Trophoblast cell (in vitro differentiated cells and primary cell): ENCODE measurements around the gene AK6. TPM values are rescaled to one million over a fixed set of nuclear protein-coding genes. Genes with fewer than 3 reads are reported as not detected.

Experiments
- DNase-seq, 2 donors: peaks; one replicate each; pipeline ENCODE4 v3.0.0-alpha.2; 2016
- H2AFZ ChIP-seq: 2 replicates; pipeline ENCODE4 v1.6.1; 2013; ENCODE audit warnings: low read length, moderate library complexity, mild to moderate bottlenecking; ENCODE audit not compliant: insufficient read depth, poor library complexity
- H2AK5ac ChIP-seq: 2 replicates; pipeline ENCODE4 v1.6.1; 2013; ENCODE audit warnings: mild to moderate bottlenecking, low read length
- H2BK120ac ChIP-seq: 2 replicates; pipeline ENCODE4 v1.6.1; 2013; ENCODE audit warnings: low read length, mild to moderate bottlenecking, moderate library complexity; ENCODE audit not compliant: insufficient read depth, poor library complexity
- H2BK12ac ChIP-seq: 2 replicates; pipeline ENCODE4 v1.6.1; 2013; ENCODE audit warnings: mild to moderate bottlenecking, low read length, moderate library complexity
- H2BK5ac ChIP-seq: 2 replicates; pipeline ENCODE4 v1.6.1; 2013; ENCODE audit warnings: low read length, low read depth, moderate library complexity, mild to moderate bottlenecking; ENCODE audit not compliant: poor library complexity
- H3K14ac ChIP-seq: 2 replicates; pipeline ENCODE4 v1.6.1; 2013; ENCODE audit warnings: mild to moderate bottlenecking, low read length
- H3K18ac ChIP-seq: 2 replicates; pipeline ENCODE4 v1.6.1; 2013; ENCODE audit warnings: mild to moderate bottlenecking, low read length
- H3K23ac ChIP-seq: 2 replicates; pipeline ENCODE4 v1.6.1; 2013; ENCODE audit warnings: low read length
- H3K27ac ChIP-seq: 2 replicates; pipeline ENCODE4 v1.5.1; 2013; ENCODE audit warnings: low read depth, mild to moderate bottlenecking, inconsistent platforms, low read length, moderate library complexity
- H3K27me3 ChIP-seq: 2 replicates; pipeline ENCODE4 v1.6.1; 2013; ENCODE audit warnings: inconsistent platforms, mild to moderate bottlenecking, low read length, moderate library complexity; ENCODE audit not compliant: insufficient read depth
- H3K36me3 ChIP-seq, 2 experiments: 1 replicate in 1 of 2; 2 replicates in 1 of 2; pipeline ENCODE4 v1.6.1; 2013; ENCODE audit warnings: low read length in 2 of 2, mild to moderate bottlenecking in 2 of 2, moderate library complexity in 1 of 2; ENCODE audit not compliant: insufficient read depth in 2 of 2, control insufficient read depth in 1 of 2
- H3K4ac ChIP-seq: 2 replicates; pipeline ENCODE4 v1.6.1; 2013; ENCODE audit warnings: low read depth, mild to moderate bottlenecking, low read length, moderate library complexity
- H3K4me1 ChIP-seq, 2 experiments: 1 replicate in 1 of 2; 2 replicates in 1 of 2; pipeline ENCODE4 v1.6.1; 2013; ENCODE audit warnings: low read length in 2 of 2, mild to moderate bottlenecking in 2 of 2, moderate library complexity in 1 of 2; ENCODE audit not compliant: insufficient read depth in 2 of 2, control insufficient read depth in 1 of 2
- H3K4me2 ChIP-seq: 2 replicates; pipeline ENCODE4 v1.6.1; 2013; ENCODE audit warnings: inconsistent platforms, mild to moderate bottlenecking, low read length, moderate library complexity
- H3K4me3 ChIP-seq: 2 replicates; pipeline ENCODE4 v1.5.1; 2013; ENCODE audit warnings: mild to moderate bottlenecking, low read depth, low read length, inconsistent platforms
- H3K79me1 ChIP-seq: one replicate; pipeline ENCODE4 v1.6.1; 2013; ENCODE audit warnings: low read length
- H3K79me2 ChIP-seq: 2 replicates; pipeline ENCODE4 v1.6.1; 2013; ENCODE audit warnings: low read length, mild to moderate bottlenecking; ENCODE audit not compliant: control insufficient read depth, insufficient read depth, poor library complexity
- H3K9ac ChIP-seq: 2 replicates; pipeline ENCODE4 v1.6.1; 2013; ENCODE audit warnings: mild to moderate bottlenecking, low read length
- H3K9me3 ChIP-seq: 2 replicates; pipeline ENCODE4 v1.6.1; 2013; ENCODE audit warnings: low read depth, mild to moderate bottlenecking, control low read depth, inconsistent platforms, low read length; ENCODE audit not compliant: insufficient read depth
- H4K12ac ChIP-seq: 2 replicates; pipeline ENCODE4 v1.6.1; 2013; ENCODE audit warnings: low read depth, mild to moderate bottlenecking, low read length, moderate library complexity
- H4K8ac ChIP-seq: 2 replicates; pipeline ENCODE4 v1.6.1; 2013; ENCODE audit warnings: low read depth, mild to moderate bottlenecking, low read length, moderate library complexity
- H4K91ac ChIP-seq: one replicate; pipeline ENCODE4 v1.6.1; 2013; ENCODE audit warnings: low read depth, mild to moderate bottlenecking, low read length, moderate library complexity
- WGBS: extraction: QIAGEN DNeasy Blood & Tissue Kit; methylation state at CpG from one replicate; pipeline ENCODE4 v1.1.7; 2013; ENCODE audit warnings: missing lambda C conversion rate; ENCODE audit not compliant: insufficient read length, insufficient coverage; ENCODE audit errors: extremely low coverage; 5-methylcytosine and 5-hydroxymethylcytosine counted together
- polyA plus RNA-seq: library from polyadenylated mRNA; stranded (reverse); fragments of 200-250 nt; gene quantifications from 2 replicates; pipeline ENCODE4 v1.2.3, GENCODE V29; 2013

The AK6 gene
- polyA plus RNA-seq: 46.9 and 52.0 TPM in 2 replicates

GRCh38 chr5:69369340-69370121, at the start of gene AK6, which contains the start of the genes RAD17 and TAF9:
Gene AK6 (minus strand): TSS chr5:69369520. CDS start chr5:69369490, 30 bp downstream.
Gene RAD17 (plus strand): TSS chr5:69369818. CDS start chr5:69372209, 2,391 bp downstream.
Gene TAF9 (minus strand): TSS chr5:69369520. CDS start chr5:69365737, 3,783 bp downstream.
- H3K18ac ChIP-seq: peak within 1 kb of the TSS; percentile 71
- H3K23ac ChIP-seq: peak within 1 kb of the TSS; percentile 74
- peak within 1 kb of the TSS; percentile 87 for H2BK120ac ChIP-seq
- peak within 1 kb of the TSS; percentile 98 for H3K9ac ChIP-seq
- peaks cover 8% of the 10 kb centered on the region for H3K79me1 ChIP-seq
- H3K4ac ChIP-seq: peak within 1 kb of the TSS; percentile 98
- H4K91ac ChIP-seq: peak within 1 kb of the TSS; percentile 88
- H3K4me2 ChIP-seq: peak within 1 kb of the TSS; percentile 99
- H4K12ac ChIP-seq: peak within 1 kb of the TSS; percentile 97
- H3K27ac ChIP-seq: peak within 1 kb of the TSS; percentile 98
- H3K4me3 ChIP-seq: peak within 1 kb of the TSS; percentile 89
- H3K9me3 ChIP-seq: no peaks in the 10 kb centered on the region
- no CpG with 5 or more reads among the region's 66 CpGs for WGBS
- peak within 1 kb of the TSS; percentile 87 for H4K8ac ChIP-seq
- peaks cover 15% of the 10 kb centered on the region for H3K79me2 ChIP-seq
- peak; percentile 89 to 91 for DNase-seq
- H3K14ac ChIP-seq: peak within 1 kb of the TSS; percentile 83
- no peak within 1 kb of the TSS for H2AK5ac ChIP-seq
- H2BK12ac ChIP-seq: no peak within 1 kb of the TSS
- H2AFZ ChIP-seq: peak within 1 kb of the TSS; percentile 71
- H3K4me1 ChIP-seq: peaks cover 0 to 2% of the 10 kb centered on the region in 2 experiments
- H3K36me3 ChIP-seq: peaks cover 7 to 11% of the 10 kb centered on the region in 2 experiments
- peak within 1 kb of the TSS; percentile 94 for H2BK5ac ChIP-seq
- no peaks in the 10 kb centered on the region for H3K27me3 ChIP-seq

GRCh38 chr5:69418554-69418953, 49.2 kb upstream of the AK6 start:
- Histone ChIP-seq H2BK5ac (no peak overlapping the region), H3K4ac (no peak overlapping the region), H3K36me3 (peaks cover 7 to 15% of the 10 kb centered on the region in 2 experiments), H2BK120ac (no peak overlapping the region), H3K4me2 (no peak overlapping the region), H3K23ac (no peak overlapping the region), H3K79me1 (peaks cover 8% of the 10 kb centered on the region), H2AK5ac (no peak overlapping the region), H2AFZ (no peak overlapping the region), H3K4me1 (peaks cover 0 to 6% of the 10 kb centered on the region in 2 experiments), H3K4me3 (no peak overlapping the region), H3K27me3 (no peaks in the 10 kb centered on the region), H3K9ac (no peak overlapping the region), H3K18ac (no peak overlapping the region), H2BK12ac (no peak overlapping the region), H3K27ac (no peak overlapping the region), H4K8ac (no peak overlapping the region), H3K79me2 (peaks cover 4% of the 10 kb centered on the region), H4K12ac (no peak overlapping the region), H3K14ac (no peak overlapping the region), H4K91ac (no peak overlapping the region), H3K9me3 (peaks cover 2% of the 10 kb centered on the region)
- WGBS: no CpG with 5 or more reads among the region's 3 CpGs
- DNase-seq: no peak

GRCh38 chr5:69416699-69417098, 47.4 kb upstream of the AK6 start:
- no peak overlapping the region for H2AFZ ChIP-seq

GRCh38 chr5:69416180-69416579, 46.9 kb upstream of the AK6 start:
- H3K4me2 ChIP-seq: peak overlapping the region; percentile 93
- no peak for DNase-seq
- H3K79me1 ChIP-seq: peaks cover 8% of the 10 kb centered on the region
- no peak overlapping the region for H2AFZ ChIP-seq
- no peak overlapping the region for H4K8ac ChIP-seq
- no CpG with 5 or more reads among the region's 6 CpGs for WGBS
- H3K27me3 ChIP-seq: no peaks in the 10 kb centered on the region
- no peak overlapping the region for H3K14ac ChIP-seq
- H3K4me1 ChIP-seq: peaks cover 0 to 6% of the 10 kb centered on the region in 2 experiments
- H2BK12ac ChIP-seq: no peak overlapping the region
- no peaks in the 10 kb centered on the region for H3K9me3 ChIP-seq
- H3K4me3 ChIP-seq: no peak overlapping the region
- no peak overlapping the region for H3K23ac ChIP-seq
- H3K36me3 ChIP-seq: peaks cover 7 to 15% of the 10 kb centered on the region in 2 experiments
- H4K12ac ChIP-seq: no peak overlapping the region
- H2BK120ac ChIP-seq: no peak overlapping the region
- H3K27ac ChIP-seq: no peak overlapping the region
- H3K18ac ChIP-seq: no peak overlapping the region
- H3K4ac ChIP-seq: no peak overlapping the region
- H3K9ac ChIP-seq: no peak overlapping the region
- peaks cover 4% of the 10 kb centered on the region for H3K79me2 ChIP-seq
- no peak overlapping the region for H2AK5ac ChIP-seq
- no peak overlapping the region for H2BK5ac ChIP-seq
- H4K91ac ChIP-seq: no peak overlapping the region

More at GRCh38 chr5:69416699-69417098, 47.4 kb upstream of the AK6 start:
- no peak overlapping the region for H3K27ac ChIP-seq
- no peaks in the 10 kb centered on the region for H3K27me3 ChIP-seq
- peaks cover 7 to 13% of the 10 kb centered on the region in 2 experiments for H3K36me3 ChIP-seq
- DNase-seq: no peak
- H3K18ac ChIP-seq: no peak overlapping the region
- no peak overlapping the region for H3K4me2 ChIP-seq
- no peak overlapping the region for H3K4ac ChIP-seq
- no peak overlapping the region for H4K8ac ChIP-seq
- no peak overlapping the region for H2AK5ac ChIP-seq
- no peak overlapping the region for H4K12ac ChIP-seq
- H4K91ac ChIP-seq: no peak overlapping the region
- peaks cover 4% of the 10 kb centered on the region for H3K79me2 ChIP-seq
- no peak overlapping the region for H2BK5ac ChIP-seq
- H2BK120ac ChIP-seq: no peak overlapping the region
- peak overlapping the region; percentile 37 for H3K23ac ChIP-seq
- H3K9ac ChIP-seq: no peak overlapping the region
- H3K4me3 ChIP-seq: no peak overlapping the region
- peaks cover 8% of the 10 kb centered on the region for H3K79me1 ChIP-seq
- peaks cover 0 to 6% of the 10 kb centered on the region in 2 experiments for H3K4me1 ChIP-seq
- H3K14ac ChIP-seq: no peak overlapping the region
- H2BK12ac ChIP-seq: no peak overlapping the region
- H3K9me3 ChIP-seq: no peaks in the 10 kb centered on the region
